Neutrophil (primary cell): ENCODE results near the gene NFE2L2.
"Not testable (repeated sequence)": the region's sequence is repeated elsewhere in the genome, so short reads cannot be mapped to it uniquely, and the experiment has no call there.

Experiments used
- H3K27ac ChIP-seq: fragments of 200-600 bp; sonication (generic); 2 replicates; pipeline ENCODE4 v1.5.1; 2016; ENCODE audit warnings: mild to moderate bottlenecking, moderate library complexity
- H3K27me3 ChIP-seq: fragments of 200-600 bp; sonication (generic); 2 replicates; pipeline ENCODE4 v1.6.0; 2016; ENCODE audit warnings: mild to moderate bottlenecking
- H3K36me3 ChIP-seq: fragments of 200-600 bp; sonication (generic); 2 replicates; pipeline ENCODE4 v1.5.1; 2017
- H3K4me1 ChIP-seq, 2 experiments: fragments of 200-600 bp in 1 of 2; sonication (generic) in 1 of 2; 1 replicate in 1 of 2; 2 replicates in 1 of 2; pipeline versions ENCODE4 v1.5.1 to v1.6.1; 2013 to 2016; ENCODE audit warnings: low read depth in 1 of 2, low read length in 1 of 2, mild to moderate bottlenecking in 1 of 2, moderate library complexity in 1 of 2; ENCODE audit not compliant: control insufficient read depth in 1 of 2, insufficient read depth in 1 of 2
- H3K4me3 ChIP-seq, 2 experiments: fragments of 200-600 bp in 1 of 2; sonication (generic) in 1 of 2; 1 replicate in 1 of 2; 2 replicates in 1 of 2; pipeline ENCODE4 v1.5.1; 2013 to 2016; ENCODE audit warnings: low read depth in 1 of 2, low read length in 1 of 2, mild to moderate bottlenecking in 1 of 2, moderate library complexity in 1 of 2
- H3K9me3 ChIP-seq: fragments of 200-600 bp; sonication (generic); 2 replicates; pipeline ENCODE4 v1.5.1; 2016
- CTCF ChIP-seq: fragments of 200-600 bp; sonication (generic); IDR thresholded peaks from 2 replicates; pipeline ENCODE4 v1.5.1; 2016; ENCODE audit warnings: antibody characterized with exemption

NFE2L2 gene

DNA sequence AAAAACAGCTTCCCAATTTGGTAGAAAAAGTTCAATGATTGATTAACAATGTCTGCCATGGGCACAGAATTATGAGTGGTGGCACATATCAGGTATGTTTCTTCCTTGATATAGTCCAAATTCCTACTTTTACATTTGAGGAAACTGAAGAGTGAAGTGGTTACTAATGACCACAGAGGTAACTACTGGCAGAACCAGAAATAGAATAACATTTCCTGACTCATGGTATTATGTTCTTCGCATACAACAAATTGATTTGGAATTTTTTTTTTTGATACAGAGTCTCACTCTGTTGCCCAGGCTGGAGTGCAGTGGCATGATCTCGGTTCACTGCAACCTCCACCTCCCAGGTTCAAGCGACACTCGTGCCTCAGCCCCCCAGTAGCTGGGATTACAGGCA lies 6.0 kb upstream of the NFE2L2 start:
- Histone ChIP-seq H3K4me3 (no peak overlapping the region), H3K9me3 (no peaks in the 10 kb centered on the region), H3K27ac (no peak overlapping the region), H3K4me1 (peaks cover 17 to 25% of the 10 kb centered on the region in 2 experiments), H3K27me3 (no peaks in the 10 kb centered on the region), H3K36me3 (no peaks in the 10 kb centered on the region)
- no peak for TF ChIP-seq CTCF

GRCh38 chr2:177268901-177269300 lies 4.4 kb upstream of the NFE2L2 start:
- TF ChIP-seq CTCF = no peak
- Histone ChIP-seq H3K4me1 (peaks cover 22 to 24% of the 10 kb centered on the region in 2 experiments), H3K4me3 (no peak overlapping the region), H3K27ac (no peak overlapping the region), H3K9me3 (no peaks in the 10 kb centered on the region), H3K27me3 (no peaks in the 10 kb centered on the region), H3K36me3 (no peaks in the 10 kb centered on the region)

DNA sequence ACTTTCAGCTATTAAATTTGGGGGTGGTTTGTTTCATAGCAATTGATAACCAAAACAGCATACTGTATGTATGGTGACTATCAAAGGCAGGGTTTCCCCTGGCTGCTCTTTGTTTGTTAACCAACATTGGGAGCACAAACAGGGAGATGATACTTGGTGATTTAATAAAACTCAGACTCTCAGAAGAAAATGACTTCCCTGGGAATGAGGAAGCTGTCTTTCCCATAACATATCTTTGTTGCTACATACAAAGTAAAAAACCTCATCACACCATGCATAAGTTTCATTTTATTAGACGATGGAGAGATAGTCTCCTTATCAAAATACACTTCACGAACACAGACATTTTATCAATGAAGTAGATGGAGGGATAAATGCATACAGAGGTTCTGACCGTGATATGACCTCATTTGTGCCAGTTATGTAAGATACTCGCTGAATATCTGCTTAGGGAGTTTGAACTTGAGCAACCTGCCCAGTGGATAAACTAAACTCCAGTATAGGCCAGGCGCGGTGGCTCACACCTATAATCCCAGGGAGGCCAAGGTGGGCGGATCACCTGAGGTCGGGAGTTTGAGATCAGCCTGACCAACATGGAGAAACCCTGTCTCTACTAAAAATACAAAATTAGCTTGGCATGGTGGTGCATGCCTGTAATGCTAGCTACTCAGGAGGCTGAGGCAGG lies 3.8 kb upstream of the NFE2L2 start:
- no peaks in the 10 kb centered on the region for H3K27me3 ChIP-seq
- H3K4me3 ChIP-seq = no peak overlapping the region
- TF ChIP-seq CTCF = no peak
- no peaks in the 10 kb centered on the region for H3K36me3 ChIP-seq
- H3K9me3 ChIP-seq = no peaks in the 10 kb centered on the region
- peak overlapping the region; percentile 53 for H3K27ac ChIP-seq
- H3K4me1 ChIP-seq = peaks cover 22 to 24% of the 10 kb centered on the region in 2 experiments

GRCh38 chr2:177266955-177267354 lies 2.4 kb upstream of the NFE2L2 start:
- H3K36me3 ChIP-seq, H3K4me3 ChIP-seq, H3K27me3 ChIP-seq, H3K9me3 ChIP-seq: not testable (repeated sequence)
- H3K27ac ChIP-seq = peak overlapping the region; percentile 99
- peaks cover 35 to 38% of the 10 kb centered on the region in 2 experiments for H3K4me1 ChIP-seq

DNA sequence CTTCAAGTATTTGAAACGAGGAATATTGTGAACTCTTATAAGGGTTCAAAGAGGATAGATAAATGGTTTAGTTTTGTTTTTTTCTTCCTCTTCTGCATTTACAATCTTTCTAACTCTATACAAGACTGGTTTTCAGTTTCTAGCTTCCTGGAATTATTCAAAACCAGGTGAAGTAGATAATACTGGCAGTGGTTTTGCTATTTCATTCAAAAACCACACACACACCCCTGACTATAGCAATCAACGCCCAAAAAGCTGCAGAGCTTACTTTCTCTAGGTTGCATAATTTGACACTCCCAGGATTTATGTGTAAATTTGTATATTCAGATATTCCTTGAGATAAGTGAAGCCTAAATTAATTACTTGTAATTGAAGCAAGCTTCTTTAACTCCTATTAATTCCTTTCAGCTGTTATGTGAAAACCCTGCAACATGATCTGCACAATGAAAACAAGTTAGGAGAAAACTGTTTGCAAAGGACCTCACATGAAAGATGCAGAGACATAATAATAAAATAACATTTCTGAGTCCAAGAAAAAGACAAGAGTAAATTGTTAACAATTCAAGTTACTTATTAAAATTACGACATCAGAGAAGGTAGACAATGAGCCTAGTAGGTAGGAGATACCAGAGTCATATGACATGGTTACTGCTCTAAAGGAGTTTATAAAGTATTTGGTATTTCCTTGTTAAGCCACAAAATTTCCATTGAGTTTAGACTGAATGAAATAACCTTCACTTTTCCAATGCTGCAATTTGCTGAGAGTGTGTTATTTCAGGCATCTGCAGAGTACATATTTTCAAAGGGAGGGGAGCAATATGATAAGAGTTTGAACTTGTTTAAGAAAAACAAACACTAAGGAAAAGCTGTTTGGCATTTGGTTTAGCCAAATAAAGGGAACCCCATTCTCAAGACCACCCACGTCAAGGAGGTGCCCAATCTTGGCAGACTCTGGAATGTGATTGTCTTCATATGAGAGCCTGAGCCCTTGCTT lies 1.6 kb upstream of the NFE2L2 start:
- no peak for TF ChIP-seq CTCF
- H3K27ac ChIP-seq = peak overlapping the region; percentile 99
- H3K9me3 ChIP-seq = no peaks in the 10 kb centered on the region
- H3K36me3 ChIP-seq = no peaks in the 10 kb centered on the region
- peaks cover 43 to 46% of the 10 kb centered on the region in 2 experiments for H3K4me1 ChIP-seq
- peak overlapping the region; percentile 75 to 89 for H3K4me3 ChIP-seq
- H3K27me3 ChIP-seq = no peaks in the 10 kb centered on the region

GRCh38 chr2:177264209-177264692 lies 276 bp downstream of the NFE2L2 start:
- H3K27me3 ChIP-seq = no peaks in the 10 kb centered on the region
- H3K9me3 ChIP-seq = no peaks in the 10 kb centered on the region
- H3K4me1 ChIP-seq = peaks cover 54 to 64% of the 10 kb centered on the region in 2 experiments
- peak overlapping the region; percentile 75 to 89 for H3K4me3 ChIP-seq
- peak overlapping the region; percentile 99 for H3K27ac ChIP-seq
- TF ChIP-seq CTCF = no peak
- H3K36me3 ChIP-seq = no peaks in the 10 kb centered on the region
